ENCODE data around the gene FOXO6. TPM values are rescaled to one million over a fixed set of nuclear protein-coding genes. Genes with fewer than 3 reads are reported as not detected.

Gene FOXO6
- polyA plus RNA-seq, 1 donor: 1.2 TPM

DNA sequence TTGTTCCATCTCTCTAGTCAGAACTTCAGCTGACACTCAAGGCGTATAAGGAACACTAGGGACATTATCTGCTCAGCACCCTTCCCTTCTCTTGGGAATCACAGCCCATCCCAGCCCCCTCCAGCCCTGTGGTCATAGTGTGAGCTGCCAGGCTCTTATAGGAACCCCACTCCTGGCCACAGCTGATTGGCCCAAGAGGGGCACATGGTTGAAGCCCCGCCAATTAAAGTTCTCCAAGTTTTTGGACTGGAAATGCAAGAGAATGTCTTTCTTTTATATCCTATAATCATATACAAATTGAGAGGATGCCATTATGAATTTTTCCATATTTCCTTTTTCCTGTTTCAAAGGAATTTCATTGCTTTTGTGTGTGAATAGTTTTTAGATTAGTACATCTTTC, 40.7 kb downstream of the FOXO6 start:
- no peak for DNase-seq

GRCh38 chr1:41404308-41404761, 43.1 kb downstream of the FOXO6 start:
- no peak for DNase-seq

DNA sequence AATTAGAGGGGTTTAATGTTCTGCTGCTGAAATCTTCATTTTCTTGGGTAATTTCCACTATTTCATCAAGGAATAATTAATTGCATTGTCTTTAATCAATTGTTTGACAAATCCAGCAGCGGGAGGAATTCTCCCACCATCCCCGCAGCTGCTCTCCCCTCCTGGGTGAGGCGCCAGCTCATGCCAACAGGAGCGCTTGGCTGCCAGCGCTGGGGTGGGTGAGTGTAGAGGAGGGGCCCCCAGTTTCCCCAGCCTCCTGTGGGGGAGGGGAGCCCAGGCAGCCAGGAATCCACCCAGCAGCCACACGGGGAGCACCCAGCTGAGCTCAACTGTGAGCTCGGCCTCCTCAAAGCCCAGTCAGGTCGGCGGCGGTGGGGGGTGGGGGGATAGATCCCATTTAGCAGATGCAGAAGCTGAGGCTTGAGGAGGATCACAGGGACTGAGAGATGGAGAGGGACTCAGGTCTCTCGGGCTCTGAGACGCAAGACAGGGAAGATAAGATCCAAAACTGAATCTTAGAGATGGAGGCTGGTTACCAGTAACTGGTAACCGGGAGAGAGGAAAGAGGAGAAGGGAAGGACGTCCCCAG, 46.5 kb downstream of the FOXO6 start:
- no peak for DNase-seq

GRCh38 chr1:41408691-41409090, 47.5 kb downstream of the FOXO6 start:
- no peak for DNase-seq

DNA sequence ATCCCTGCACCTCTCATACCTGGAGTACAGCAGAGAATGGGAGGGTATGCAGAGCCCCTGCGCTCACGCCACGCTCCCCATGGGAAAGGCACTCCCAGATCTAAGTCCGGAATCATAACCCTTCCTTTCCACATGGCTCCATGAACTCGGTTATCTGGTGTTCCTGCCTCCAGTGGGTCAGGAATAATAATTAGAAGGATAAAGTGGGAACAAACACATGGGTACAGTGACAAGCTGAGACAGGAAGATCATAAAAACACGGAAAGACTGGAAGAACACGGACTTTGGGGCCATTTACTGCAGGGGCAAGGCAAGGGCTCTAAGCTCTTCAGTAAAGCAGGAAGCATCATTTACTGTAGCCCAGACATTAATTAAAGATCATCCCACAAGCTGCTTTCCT, 48.6 kb downstream of the FOXO6 start:
- DNase-seq: no peak

DNA sequence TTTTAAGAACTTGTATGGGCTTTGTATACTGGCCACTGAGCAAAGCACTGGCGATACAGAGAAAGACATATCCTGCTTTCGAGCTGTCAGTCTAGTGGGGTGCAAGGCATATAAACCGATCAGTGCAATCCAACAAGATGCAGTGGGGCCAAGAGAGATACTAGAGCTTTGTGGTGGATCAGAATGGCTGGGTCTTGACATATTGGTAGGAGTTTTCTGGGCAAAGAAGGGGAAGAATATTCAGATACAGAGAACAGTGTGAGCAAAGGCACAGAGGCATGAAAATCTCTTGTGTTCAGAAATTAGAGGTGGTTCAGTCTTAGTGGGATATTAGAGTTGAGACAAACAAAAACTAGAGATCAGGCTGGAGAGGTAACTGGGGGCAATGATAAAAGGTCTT, 49.2 kb downstream of the FOXO6 start:
- DNase-seq: no peak

DNA sequence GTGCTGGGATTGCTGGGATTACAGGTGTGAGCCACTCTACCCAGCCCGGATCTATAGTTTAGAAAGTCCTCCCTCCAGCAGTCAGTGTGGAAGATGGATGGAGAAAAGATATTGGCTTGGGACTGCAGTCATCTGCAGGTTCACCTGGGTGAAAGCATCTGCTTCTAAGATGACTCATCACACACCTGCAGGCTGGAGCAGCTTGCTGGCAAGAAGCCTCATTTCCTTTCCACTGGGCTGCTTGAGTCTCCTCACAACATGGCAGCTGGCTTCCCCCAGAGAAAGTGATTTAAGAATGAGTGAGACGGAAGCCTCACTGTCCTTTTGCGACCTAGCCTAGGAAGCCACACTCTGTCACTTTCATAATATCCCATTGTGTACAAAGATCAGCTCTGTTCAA, 50.0 kb downstream of the FOXO6 start:
- no peak for DNase-seq

DNA sequence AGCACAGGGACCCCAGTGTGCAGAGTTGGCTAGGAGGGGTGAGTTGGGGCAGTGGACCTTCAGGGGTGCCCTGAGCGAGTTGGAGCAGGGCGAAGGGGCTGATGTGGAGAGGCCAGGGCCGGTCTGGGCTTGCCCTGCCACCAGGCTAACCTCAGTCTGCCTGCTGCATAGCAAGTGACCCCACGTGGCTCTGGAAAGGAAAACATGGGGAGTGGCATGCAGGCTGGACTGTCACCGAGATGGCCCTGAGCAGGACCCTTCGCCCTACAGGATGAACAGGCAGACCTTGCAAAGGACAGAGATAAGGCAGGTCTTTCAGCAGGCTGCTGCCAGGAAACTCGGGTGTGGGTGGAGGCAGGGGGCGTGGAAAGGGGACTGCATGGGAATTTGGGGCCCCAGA, 51.5 kb downstream of the FOXO6 start:
- no peak for DNase-seq

DNA sequence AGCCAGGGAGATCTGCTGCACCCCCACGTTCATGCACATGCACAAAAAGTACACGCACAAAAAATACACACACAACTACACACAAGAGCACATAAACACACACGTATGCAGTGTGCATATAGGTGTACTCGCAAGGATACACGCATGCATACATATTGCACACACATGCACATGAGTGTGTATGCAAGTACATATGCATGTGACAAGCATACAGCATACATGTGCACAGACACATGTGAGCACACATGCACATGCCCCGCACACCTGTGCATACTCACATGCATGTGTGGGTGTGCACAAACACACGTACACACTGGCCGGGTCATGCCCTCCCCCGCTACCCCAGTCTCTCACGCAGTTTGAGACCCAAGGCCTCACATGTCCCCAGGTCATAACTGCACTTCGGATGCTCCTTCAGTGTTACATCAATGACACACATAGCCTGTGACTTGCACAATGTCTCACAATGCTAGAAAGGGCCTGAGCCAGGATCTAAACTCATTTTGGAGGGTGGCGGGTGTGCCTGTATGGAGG, 52.6 kb downstream of the FOXO6 start:
- no peak for DNase-seq

- no peak for DNase-seq
Observed at GRCh38 chr1:41414296-41414695, 53.1 kb downstream of the FOXO6 start.

- peak; percentile 61 for DNase-seq
Observed at GRCh38 chr1:41414716-41415306, 53.6 kb downstream of the FOXO6 start.

DNA sequence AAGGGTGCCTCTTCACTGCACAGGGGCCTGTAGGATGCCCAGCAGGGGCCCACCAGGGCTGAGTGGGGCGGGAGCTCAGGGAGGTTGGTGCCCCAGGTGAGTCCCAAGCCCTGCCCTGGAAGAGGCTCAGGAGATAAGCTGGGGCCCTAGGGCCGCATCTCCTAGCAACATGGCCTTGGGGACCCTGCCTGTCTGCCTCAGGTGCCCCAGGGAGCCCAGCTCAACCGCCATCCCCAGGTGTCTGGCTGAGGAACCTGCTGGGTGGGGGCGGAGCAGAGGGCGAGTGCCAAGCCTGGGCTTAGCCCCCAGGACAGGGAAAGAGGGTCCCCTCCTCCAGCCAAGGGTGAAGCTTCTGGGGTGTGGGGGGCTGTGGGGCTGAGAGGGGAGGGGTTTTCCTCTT, 54.8 kb downstream of the FOXO6 start:
- no peak for DNase-seq

GRCh38 chr1:41416552-41417334, 55.5 kb downstream of the FOXO6 start:
- DNase-seq: peak; percentile 58

GRCh38 chr1:41417335-41417682, 56.1 kb downstream of the FOXO6 start:
- no peak for DNase-seq

- no peak for DNase-seq
Observed at GRCh38 chr1:41417746-41418145, 56.5 kb downstream of the FOXO6 start.

- peak; percentile 38 for DNase-seq
Observed at GRCh38 chr1:41418857-41419583, 57.8 kb downstream of the FOXO6 start.

DNA sequence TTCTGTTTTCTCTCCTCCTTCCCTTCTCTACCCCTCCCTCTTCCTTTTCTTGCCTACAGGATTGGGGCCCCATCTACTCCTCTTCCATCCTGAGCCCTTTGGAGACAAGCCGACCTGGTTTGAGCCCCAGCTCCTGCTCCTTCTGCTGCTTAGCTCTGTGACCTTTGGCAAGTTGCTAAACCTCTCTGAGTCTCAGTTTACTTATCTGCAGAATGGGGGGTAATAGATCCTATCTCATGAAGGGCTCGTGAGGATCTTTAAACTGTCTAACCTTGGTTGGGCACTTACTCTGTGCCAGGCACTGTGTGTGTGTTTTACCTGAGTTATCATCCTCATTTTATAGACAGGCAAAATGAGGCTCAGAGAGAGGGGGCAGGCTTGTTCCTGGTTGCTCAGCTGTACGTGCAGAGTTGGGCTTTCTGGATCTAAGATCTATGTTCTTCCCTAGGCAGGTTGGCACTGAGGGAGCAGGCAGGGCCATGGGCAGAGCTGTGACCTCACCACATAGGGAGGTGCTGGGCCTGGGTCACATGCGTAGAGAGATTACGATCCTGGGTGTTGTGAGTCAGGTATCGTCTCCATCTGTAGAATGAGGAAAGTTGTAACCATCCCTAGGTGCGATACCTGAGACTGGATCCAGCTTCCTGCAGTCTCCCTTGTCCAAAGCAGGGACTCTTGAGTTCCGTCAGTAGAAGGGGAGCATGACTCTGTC, 58.5 kb downstream of the FOXO6 start:
- DNase-seq: no peak

GRCh38 chr1:41420351-41420750, 59.1 kb downstream of the FOXO6 start:
- DNase-seq: no peak

GRCh38 chr1:41420860-41421259, 59.6 kb downstream of the FOXO6 start:
- no peak for DNase-seq

DNA sequence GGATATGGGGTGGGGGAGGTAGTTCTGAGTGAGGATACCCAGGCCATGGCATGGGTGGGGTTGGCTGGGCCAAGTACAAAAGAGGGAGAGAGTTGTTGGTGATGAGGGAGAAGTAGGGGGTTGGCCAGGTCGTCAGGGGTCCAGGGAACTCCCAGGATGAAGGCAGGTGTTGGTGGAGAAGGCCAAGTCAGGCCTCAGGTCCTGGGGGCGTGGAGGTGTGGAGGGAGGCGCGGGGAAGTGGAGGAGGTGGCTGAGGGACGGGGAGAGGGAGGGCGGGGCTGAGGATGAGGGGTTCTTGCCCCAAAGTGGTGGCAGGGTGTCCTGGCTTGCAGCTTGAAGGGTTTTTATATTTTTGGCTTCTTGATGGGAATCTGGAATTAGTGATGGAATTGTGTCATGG, 61.1 kb downstream of the FOXO6 start:
- DNase-seq: no peak

DNA sequence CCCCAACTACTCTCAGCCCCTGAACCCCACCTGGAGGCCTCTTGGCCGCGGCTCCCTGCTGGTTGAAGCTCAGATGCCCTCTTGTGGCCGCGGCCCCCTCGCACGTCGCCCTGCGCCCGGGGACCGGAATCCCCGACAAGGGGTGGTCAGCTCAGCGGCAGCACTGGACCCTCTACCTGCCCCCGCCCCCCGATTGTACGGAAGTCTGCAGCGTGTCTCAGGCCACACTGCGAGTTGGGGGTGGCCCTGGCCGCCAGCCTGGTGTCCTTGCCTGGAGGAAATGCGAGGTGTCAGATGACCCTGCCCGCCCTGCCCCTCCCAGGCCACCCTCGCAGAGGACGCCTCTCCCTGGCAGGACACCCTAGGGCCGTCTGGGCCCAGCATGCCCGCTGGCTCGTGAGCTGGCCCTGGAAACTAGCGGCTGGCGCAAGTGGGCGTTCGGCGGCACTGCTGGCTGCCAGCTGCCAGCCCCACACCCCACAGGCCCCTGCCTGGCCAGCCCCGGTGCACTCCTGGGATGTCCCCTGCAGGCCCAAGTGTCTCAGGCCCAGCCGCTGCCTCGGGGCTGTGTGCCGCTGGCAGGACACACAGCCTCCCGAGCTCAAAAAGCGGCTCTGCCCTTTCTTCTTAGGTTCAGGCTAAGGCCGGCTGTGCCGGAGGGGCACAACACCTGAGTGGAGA, 62.4 kb downstream of the FOXO6 start:
- DNase-seq: no peak
